AML-193 (cell line): ENCODE data around the gene CATSPERD.

Experiments
- DNase-seq, 2 experiments: peaks; one replicate each; lab custom pipeline; 2025; lab: John Stamatoyannopoulos, UW

The CATSPERD gene

DNA sequence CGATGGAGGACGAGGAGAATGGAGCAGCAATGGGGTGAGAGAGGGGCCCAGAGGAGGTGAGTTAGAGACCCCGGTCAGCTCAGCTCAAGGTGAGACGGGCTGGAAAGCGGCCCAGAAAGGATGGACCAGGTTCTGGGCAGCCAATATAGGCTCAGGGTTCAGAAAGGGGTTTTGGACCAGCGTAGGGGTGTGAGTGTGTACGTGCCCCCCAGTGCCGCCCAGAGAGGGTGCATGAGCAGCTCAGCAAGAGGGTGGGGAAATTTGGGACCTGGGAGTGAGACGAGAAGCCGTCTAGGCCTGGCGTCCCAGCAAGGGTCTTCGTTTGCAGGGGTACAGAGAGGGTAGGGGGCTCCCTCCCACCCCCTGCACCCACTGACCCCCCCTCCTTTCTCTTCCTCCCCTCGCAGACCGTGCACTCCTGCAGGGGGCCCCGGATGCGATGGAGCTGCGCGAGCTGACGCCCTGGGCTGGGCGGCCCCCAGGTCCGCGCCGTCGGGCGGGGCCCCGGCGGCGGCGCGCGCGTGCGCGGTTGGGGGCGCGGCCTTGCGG, 107.0 kb downstream of the CATSPERD start:
- DNase-seq = no peak

GRCh38 chr19:5827891-5828660, 107.6 kb downstream of the CATSPERD start:
- DNase-seq = peak; percentile 90 to 94
